ENCODE measurements around the gene SEC16B. TPM values are rescaled to one million over a fixed set of nuclear protein-coding genes. Genes with fewer than 3 reads are reported as not detected.

Gene SEC16B
- total RNA-seq, 2 experiments from 2014 or later = not detected

- H3K27me3 ChIP-seq (ENCODE audit: control insufficient read depth in 1 of 2, insufficient read depth in 2 of 2, low read length in 2 of 2) = no peaks in the 10 kb centered on the region
- H3K27ac ChIP-seq (ENCODE audit: low read depth in 1 of 2, low read length in 2 of 2) = no peak overlapping the region
- H3K36me3 ChIP-seq (ENCODE audit: insufficient read depth, low read length) = no peaks in the 10 kb centered on the region
- H3K27me3 Mint-ChIP-seq = no peaks in the 10 kb centered on the region
- ChIA-PET CTCF (no interaction called here), POLR2A (no interaction called here)
- intact Hi-C loops (cut with DNase I, micrococcal nuclease) = no loop called here
- no peak for ATAC-seq (ENCODE audit: poor library complexity)
- H3K27ac Mint-ChIP-seq = no peak overlapping the region
- no peaks in the 10 kb centered on the region for H3K4me1 ChIP-seq (ENCODE audit: insufficient read depth, low read length)
- peaks cover 0 to 17% of the 10 kb centered on the region in 2 experiments for H3K9me3 ChIP-seq (ENCODE audit: control insufficient read depth in 1 of 2, insufficient read depth in 1 of 2, low read length in 2 of 2)
- H3K4me1 Mint-ChIP-seq (ENCODE audit: low read depth) = no peaks in the 10 kb centered on the region
- H3K36me3 Mint-ChIP-seq (ENCODE audit: low read depth) = no peaks in the 10 kb centered on the region
- DNase-seq = no peak
- no peak for TF ChIP-seq CTCF (IDR thresholded peaks at IDR 0.05)
- H3K4me3 ChIP-seq (ENCODE audit: low read length) = no peak overlapping the region
- H3K4me3 Mint-ChIP-seq = no peak overlapping the region
- peaks cover 2% of the 10 kb centered on the region for H3K9me3 Mint-ChIP-seq
Measured at GRCh38 chr1:177897998-177898654, 71.7 kb downstream of the SEC16B start.

GRCh38 chr1:177897281-177897997 lies 72.4 kb downstream of the SEC16B start:
- no peaks in the 10 kb centered on the region for H3K27me3 Mint-ChIP-seq
- Histone ChIP-seq H3K27ac (ENCODE audit: low read depth in 1 of 2, low read length in 2 of 2) (no peak overlapping the region), H3K36me3 (ENCODE audit: insufficient read depth, low read length) (no peaks in the 10 kb centered on the region), H3K4me3 (ENCODE audit: low read length) (no peak overlapping the region), H3K9me3 (ENCODE audit: control insufficient read depth in 1 of 2, insufficient read depth in 1 of 2, low read length in 2 of 2) (peaks cover 2 to 17% of the 10 kb centered on the region in 2 experiments), H3K27me3 (ENCODE audit: control insufficient read depth in 1 of 2, insufficient read depth in 2 of 2, low read length in 2 of 2) (no peaks in the 10 kb centered on the region), H3K4me1 (ENCODE audit: insufficient read depth, low read length) (no peaks in the 10 kb centered on the region)
- H3K4me3 Mint-ChIP-seq = no peak overlapping the region
- TF ChIP-seq CTCF (IDR thresholded peaks at IDR 0.05) = no peak
- intact Hi-C loops (cut with DNase I, micrococcal nuclease) = no loop called here
- H3K36me3 Mint-ChIP-seq (ENCODE audit: low read depth) = no peaks in the 10 kb centered on the region
- ChIA-PET CTCF (no interaction called here), POLR2A (no interaction called here)
- H3K4me1 Mint-ChIP-seq (ENCODE audit: low read depth) = no peaks in the 10 kb centered on the region
- ATAC-seq (ENCODE audit: poor library complexity) (no peak), DNase-seq (no peak)
- no peak overlapping the region for H3K27ac Mint-ChIP-seq
- peaks cover 2% of the 10 kb centered on the region for H3K9me3 Mint-ChIP-seq

Other genes starting within 250 kb of the SEC16B start
- gene RASAL2, start 124.0 kb upstream of the SEC16B start, total RNA-seq = under 1 TPM in 1 of 2 experiments, not detected in 1; 0.03 TPM